GM12865 (cell line): ENCODE data around the gene OXSM.

Experiments
- DNase-seq: peaks from one replicate; pipeline ENCODE4 v3.0.0; 2010; ENCODE audit warnings: low read depth
- H3K4me3 ChIP-seq: 2 replicates; pipeline ENCODE4 v1.5.1; 2011; ENCODE audit warnings: mild to moderate bottlenecking, low read depth, low read length, control low read depth
- CTCF ChIP-seq: IDR thresholded peaks from 2 replicates; pipeline ENCODE4 v1.5.1; 2011; ENCODE audit warnings: low read length, control low read depth, low read depth, inconsistent platforms; ENCODE audit not compliant: insufficient read depth; ENCODE audit errors: missing control alignments

The OXSM gene

DNA sequence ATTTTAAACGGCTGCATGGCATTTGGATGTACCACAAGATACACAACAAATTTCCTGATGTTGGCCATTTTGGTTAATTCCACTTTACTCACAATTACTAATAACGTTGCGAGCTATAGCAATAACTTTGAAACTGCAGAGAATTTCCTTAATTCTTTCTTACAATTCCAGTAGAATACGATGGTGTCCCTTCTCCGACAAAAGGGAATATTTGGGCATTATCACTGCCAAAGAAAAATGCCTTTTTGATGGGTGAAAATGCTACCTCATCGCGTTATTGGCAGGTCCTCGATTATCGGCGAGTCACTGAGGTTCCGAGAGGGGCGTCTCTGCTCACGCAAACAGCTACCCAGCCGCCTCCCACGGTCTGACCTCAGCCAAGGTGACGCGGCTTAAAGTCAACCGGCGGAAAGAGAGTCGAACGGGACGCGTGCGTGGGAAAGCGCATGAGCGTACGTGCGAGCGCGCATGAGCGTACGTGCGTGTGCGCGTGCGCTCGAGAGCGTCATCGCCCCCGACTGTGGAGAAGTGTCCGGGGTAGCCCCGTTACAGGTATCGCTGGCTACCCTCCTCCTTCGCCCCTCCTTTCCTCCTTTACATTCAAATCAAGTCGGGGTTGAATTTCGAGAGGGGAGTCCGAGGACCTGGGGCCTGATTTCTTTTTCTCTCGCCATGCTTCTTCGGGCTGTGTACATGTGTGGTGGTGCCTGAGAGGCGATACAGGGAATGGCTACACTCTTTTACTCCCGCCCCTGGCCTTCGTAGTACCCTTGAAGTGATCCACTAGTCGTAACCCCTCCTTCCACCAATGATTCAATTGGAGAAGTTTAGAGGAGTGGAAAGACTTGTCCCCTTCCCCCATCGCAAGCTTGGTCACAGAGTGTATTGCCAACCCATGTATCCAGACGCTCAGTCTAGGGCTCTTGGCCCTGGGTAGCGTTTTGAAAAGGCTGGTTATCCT lies at the start of gene OXSM:
Gene OXSM, plus strand, starts transcription at position 495 of the 961 bp plus-strand sequence. CDS start 931 bp downstream, outside the sequence.
- no peak for TF ChIP-seq CTCF

GRCh38 chr3:25744470-25744869 lies 45.4 kb upstream of the OXSM start:
- no peak overlapping the region for H3K4me3 ChIP-seq
- TF ChIP-seq CTCF: no peak
- DNase-seq: no peak

More for the DNA sequence above, at the start of gene OXSM:
- DNase-seq: peak; percentile 98
- H3K4me3 ChIP-seq: peak within 1 kb of the TSS; percentile 83

- TF ChIP-seq CTCF: no peak
- no peak for DNase-seq
- no peak overlapping the region for H3K4me3 ChIP-seq
Measured at GRCh38 chr3:25747033-25747432, 42.9 kb upstream of the OXSM start.

- no peak for TF ChIP-seq CTCF
- DNase-seq: no peak
- H3K4me3 ChIP-seq: no peak overlapping the region
Measured at GRCh38 chr3:25748189-25748588, 41.7 kb upstream of the OXSM start.

GRCh38 chr3:25749031-25749581 lies 40.8 kb upstream of the OXSM start:
- TF ChIP-seq CTCF: no peak
- no peak for DNase-seq
- H3K4me3 ChIP-seq: no peak overlapping the region

DNA sequence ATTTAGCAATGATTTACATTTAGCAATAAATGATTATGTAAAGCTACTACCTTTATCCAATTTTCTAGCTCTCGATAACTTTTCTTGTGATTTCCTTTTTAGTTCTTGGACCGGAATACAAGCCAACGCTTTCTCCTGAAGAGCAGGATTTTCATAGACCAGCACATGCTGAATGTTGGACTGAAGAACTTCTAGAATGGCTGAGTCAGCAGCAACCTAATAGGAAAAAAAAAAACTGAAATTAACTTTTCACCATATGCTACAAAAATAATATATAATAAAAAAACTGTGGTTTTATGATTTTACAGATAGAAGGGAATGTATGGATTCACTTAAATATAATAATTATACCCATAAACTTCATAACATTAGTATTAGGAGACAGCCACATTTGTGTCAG lies 38.8 kb upstream of the OXSM start:
- no peak for DNase-seq
- TF ChIP-seq CTCF: no peak
- no peak overlapping the region for H3K4me3 ChIP-seq
